HG02759 (cell line): ENCODE data around the gene PKP4.

Experiments used
- ATAC-seq: cut with Tn5 transposase; IDR thresholded peaks from one replicate; pipeline ENCODE4 v1.9.1; 2021; ENCODE audit warnings: mild to moderate bottlenecking, moderate library complexity; ENCODE audit not compliant: unreplicated experiment

PKP4 gene

GRCh38 chr2:158582670-158583069 lies 125.9 kb downstream of the PKP4 start:
- no peak for ATAC-seq

GRCh38 chr2:158583923-158584322 lies 127.2 kb downstream of the PKP4 start:
- ATAC-seq, result no peak

- no peak for ATAC-seq
These were observed 129.7 kb downstream of the PKP4 start for GRCh38 chr2:158586491-158586890.

GRCh38 chr2:158589303-158589702 lies 132.6 kb downstream of the PKP4 start:
- no peak for ATAC-seq

- no peak for ATAC-seq
These were observed 142.2 kb downstream of the PKP4 start for GRCh38 chr2:158598862-158599517.

GRCh38 chr2:158599609-158600008 lies 142.9 kb downstream of the PKP4 start:
- ATAC-seq, result no peak

- no peak for ATAC-seq
These were observed 143.5 kb downstream of the PKP4 start for GRCh38 chr2:158600155-158600802.

- no peak for ATAC-seq
These were observed 145.3 kb downstream of the PKP4 start for GRCh38 chr2:158602027-158602426.

- ATAC-seq, result no peak
These were observed 146.5 kb downstream of the PKP4 start for GRCh38 chr2:158603205-158603604.

GRCh38 chr2:158603986-158604385 lies 147.2 kb downstream of the PKP4 start:
- ATAC-seq, result no peak

- ATAC-seq, result no peak
These were observed 153.3 kb downstream of the PKP4 start for GRCh38 chr2:158610059-158610458.

- peak; percentile 50 for ATAC-seq
These were observed 159.8 kb downstream of the PKP4 start for GRCh38 chr2:158616480-158617000.

GRCh38 chr2:158618891-158619490 lies 162.2 kb downstream of the PKP4 start:
- no peak for ATAC-seq

- ATAC-seq, result peak; percentile 62
These were observed 162.7 kb downstream of the PKP4 start for GRCh38 chr2:158619496-158619895.

- ATAC-seq, result no peak
These were observed 163.9 kb downstream of the PKP4 start for GRCh38 chr2:158620656-158621055.

GRCh38 chr2:158624071-158624667 lies 167.4 kb downstream of the PKP4 start:
- ATAC-seq, result no peak

GRCh38 chr2:158624961-158625360 lies 168.2 kb downstream of the PKP4 start:
- no peak for ATAC-seq

- no peak for ATAC-seq
These were observed 172.4 kb downstream of the PKP4 start for GRCh38 chr2:158629116-158629515.

GRCh38 chr2:158633261-158633660 lies 176.5 kb downstream of the PKP4 start:
- ATAC-seq, result no peak

GRCh38 chr2:158634627-158635026 lies 177.9 kb downstream of the PKP4 start:
- no peak for ATAC-seq

GRCh38 chr2:158635961-158636601 lies 179.3 kb downstream of the PKP4 start:
- ATAC-seq, result no peak
